GM23248 (cell line): ENCODE measurements around the gene ZNF407.

ENCODE experiments used
- EZH2 ChIP-seq: fragments of 200-600 bp; sonication (generic); IDR thresholded peaks from 2 replicates; pipeline ENCODE4 v1.6.1; 2018; ENCODE audit warnings: antibody characterized with exemption, mild to moderate bottlenecking; ENCODE audit not compliant: insufficient read depth, poor library complexity, severe bottlenecking
- EZH2phosphoT487 ChIP-seq: fragments of 200-600 bp; sonication (generic); IDR thresholded peaks from 2 replicates; pipeline ENCODE4 v1.6.1; 2018; ENCODE audit warnings: antibody characterized with exemption, moderate library complexity, mild to moderate bottlenecking, low read depth; ENCODE audit not compliant: insufficient read depth

- TF ChIP-seq EZH2 = no peak
- no peak for TF ChIP-seq EZH2phosphoT487
Measured at GRCh38 chr18:74899554-74899953, 301.9 kb downstream of the ZNF407 start.
